ENCODE results near the gene ARHGAP26.

The ARHGAP26 gene

GRCh38 chr5:143230676-143230996 is 460.5 kb downstream of the ARHGAP26 start:
- no peak overlapping the region for H3K4me3 ChIP-seq (ENCODE audit: low read length)
- H3K4me1 ChIP-seq (ENCODE audit: insufficient read depth, low read length): no peaks in the 10 kb centered on the region
- no peak overlapping the region for H2AFZ ChIP-seq (ENCODE audit: low read depth, low read length)
- no peaks in the 10 kb centered on the region for H3K27me3 ChIP-seq (ENCODE audit: insufficient read depth, low read length)
- no peaks in the 10 kb centered on the region for H3K36me3 ChIP-seq (ENCODE audit: insufficient read depth, low read length)
- no peaks in the 10 kb centered on the region for H3K9me3 ChIP-seq (ENCODE audit: low read length)

GRCh38 chr5:143231416-143231815 is 461.2 kb downstream of the ARHGAP26 start:
- H2AFZ ChIP-seq (ENCODE audit: low read depth, low read length): no peak overlapping the region
- no peak overlapping the region for H3K4me3 ChIP-seq (ENCODE audit: low read length)
- no peaks in the 10 kb centered on the region for H3K9me3 ChIP-seq (ENCODE audit: low read length)
- H3K27me3 ChIP-seq (ENCODE audit: insufficient read depth, low read length): no peaks in the 10 kb centered on the region
- H3K4me1 ChIP-seq (ENCODE audit: insufficient read depth, low read length): no peaks in the 10 kb centered on the region
- H3K36me3 ChIP-seq (ENCODE audit: insufficient read depth, low read length): no peaks in the 10 kb centered on the region

GRCh38 chr5:143231973-143232812 is 462.0 kb downstream of the ARHGAP26 start:
- Histone ChIP-seq H3K36me3 (ENCODE audit: insufficient read depth, low read length) (no peaks in the 10 kb centered on the region), H3K9me3 (ENCODE audit: low read length) (no peaks in the 10 kb centered on the region), H3K4me3 (ENCODE audit: low read length) (no peak overlapping the region), H2AFZ (ENCODE audit: low read depth, low read length) (no peak overlapping the region), H3K27me3 (ENCODE audit: insufficient read depth, low read length) (no peaks in the 10 kb centered on the region), H3K4me1 (ENCODE audit: insufficient read depth, low read length) (no peaks in the 10 kb centered on the region)

- Histone ChIP-seq H3K4me3 (ENCODE audit: low read length) (no peak overlapping the region), H3K36me3 (ENCODE audit: insufficient read depth, low read length) (no peaks in the 10 kb centered on the region), H3K9me3 (ENCODE audit: low read length) (no peaks in the 10 kb centered on the region), H3K27me3 (ENCODE audit: insufficient read depth, low read length) (no peaks in the 10 kb centered on the region), H2AFZ (ENCODE audit: low read depth, low read length) (no peak overlapping the region), H3K4me1 (ENCODE audit: insufficient read depth, low read length) (no peaks in the 10 kb centered on the region)
These were observed 462.9 kb downstream of the ARHGAP26 start for GRCh38 chr5:143233031-143233430.

- Histone ChIP-seq H2AFZ (ENCODE audit: low read depth, low read length) (no peak overlapping the region), H3K36me3 (ENCODE audit: insufficient read depth, low read length) (no peaks in the 10 kb centered on the region), H3K9me3 (ENCODE audit: low read length) (no peaks in the 10 kb centered on the region), H3K4me3 (ENCODE audit: low read length) (no peak overlapping the region), H3K4me1 (ENCODE audit: insufficient read depth, low read length) (no peaks in the 10 kb centered on the region), H3K27me3 (ENCODE audit: insufficient read depth, low read length) (no peaks in the 10 kb centered on the region)
These were observed 464.1 kb downstream of the ARHGAP26 start for GRCh38 chr5:143234162-143234842.

GRCh38 chr5:143235423-143235822 is 465.2 kb downstream of the ARHGAP26 start:
- Histone ChIP-seq H2AFZ (ENCODE audit: low read depth, low read length) (no peak overlapping the region), H3K36me3 (ENCODE audit: insufficient read depth, low read length) (no peaks in the 10 kb centered on the region), H3K4me1 (ENCODE audit: insufficient read depth, low read length) (no peaks in the 10 kb centered on the region), H3K4me3 (ENCODE audit: low read length) (no peak overlapping the region), H3K9me3 (ENCODE audit: low read length) (no peaks in the 10 kb centered on the region), H3K27me3 (ENCODE audit: insufficient read depth, low read length) (no peaks in the 10 kb centered on the region)

GRCh38 chr5:143236682-143237081 is 466.5 kb downstream of the ARHGAP26 start:
- H3K4me1 ChIP-seq (ENCODE audit: insufficient read depth, low read length): no peaks in the 10 kb centered on the region
- no peaks in the 10 kb centered on the region for H3K9me3 ChIP-seq (ENCODE audit: low read length)
- H3K36me3 ChIP-seq (ENCODE audit: insufficient read depth, low read length): no peaks in the 10 kb centered on the region
- H3K4me3 ChIP-seq (ENCODE audit: low read length): no peak overlapping the region
- H3K27me3 ChIP-seq (ENCODE audit: insufficient read depth, low read length): no peaks in the 10 kb centered on the region
- H2AFZ ChIP-seq (ENCODE audit: low read depth, low read length): no peak overlapping the region

- H3K9me3 ChIP-seq (ENCODE audit: low read length): no peaks in the 10 kb centered on the region
- no peaks in the 10 kb centered on the region for H3K4me1 ChIP-seq (ENCODE audit: insufficient read depth, low read length)
- H2AFZ ChIP-seq (ENCODE audit: low read depth, low read length): no peak overlapping the region
- H3K36me3 ChIP-seq (ENCODE audit: insufficient read depth, low read length): no peaks in the 10 kb centered on the region
- H3K4me3 ChIP-seq (ENCODE audit: low read length): no peak overlapping the region
- H3K27me3 ChIP-seq (ENCODE audit: insufficient read depth, low read length): no peaks in the 10 kb centered on the region
These were observed 467.5 kb downstream of the ARHGAP26 start for GRCh38 chr5:143237664-143238063.

GRCh38 chr5:143238620-143239019 is 468.4 kb downstream of the ARHGAP26 start:
- H2AFZ ChIP-seq (ENCODE audit: low read depth, low read length): no peak overlapping the region
- H3K9me3 ChIP-seq (ENCODE audit: low read length): no peaks in the 10 kb centered on the region
- H3K4me3 ChIP-seq (ENCODE audit: low read length): no peak overlapping the region
- H3K4me1 ChIP-seq (ENCODE audit: insufficient read depth, low read length): no peaks in the 10 kb centered on the region
- no peaks in the 10 kb centered on the region for H3K27me3 ChIP-seq (ENCODE audit: insufficient read depth, low read length)
- no peaks in the 10 kb centered on the region for H3K36me3 ChIP-seq (ENCODE audit: insufficient read depth, low read length)

GRCh38 chr5:143239882-143240518 is 469.8 kb downstream of the ARHGAP26 start:
- Histone ChIP-seq H3K9me3 (ENCODE audit: low read length) (no peaks in the 10 kb centered on the region), H3K36me3 (ENCODE audit: insufficient read depth, low read length) (no peaks in the 10 kb centered on the region), H3K4me3 (ENCODE audit: low read length) (no peak overlapping the region), H2AFZ (ENCODE audit: low read depth, low read length) (no peak overlapping the region), H3K27me3 (ENCODE audit: insufficient read depth, low read length) (no peaks in the 10 kb centered on the region), H3K4me1 (ENCODE audit: insufficient read depth, low read length) (no peaks in the 10 kb centered on the region)

- no peaks in the 10 kb centered on the region for H3K36me3 ChIP-seq (ENCODE audit: insufficient read depth, low read length)
- H2AFZ ChIP-seq (ENCODE audit: low read depth, low read length): no peak overlapping the region
- no peaks in the 10 kb centered on the region for H3K9me3 ChIP-seq (ENCODE audit: low read length)
These were observed 471.7 kb downstream of the ARHGAP26 start for GRCh38 chr5:143241892-143242291.

GRCh38 chr5:143243103-143243502 is 472.9 kb downstream of the ARHGAP26 start:
- Histone ChIP-seq H3K27me3 (ENCODE audit: insufficient read depth, low read length) (no peaks in the 10 kb centered on the region), H3K9me3 (ENCODE audit: low read length) (no peaks in the 10 kb centered on the region), H3K4me3 (ENCODE audit: low read length) (no peak overlapping the region), H3K4me1 (ENCODE audit: insufficient read depth, low read length) (peaks cover 4% of the 10 kb centered on the region), H2AFZ (ENCODE audit: low read depth, low read length) (no peak overlapping the region), H3K36me3 (ENCODE audit: insufficient read depth, low read length) (no peaks in the 10 kb centered on the region)

More at GRCh38 chr5:143241892-143242291, 471.7 kb downstream of the ARHGAP26 start:
- Histone ChIP-seq H3K27me3 (ENCODE audit: insufficient read depth, low read length) (no peaks in the 10 kb centered on the region), H3K4me1 (ENCODE audit: insufficient read depth, low read length) (peaks cover 4% of the 10 kb centered on the region), H3K4me3 (ENCODE audit: low read length) (no peak overlapping the region)

GRCh38 chr5:143244000-143244736 is 474.0 kb downstream of the ARHGAP26 start:
- Histone ChIP-seq H3K27me3 (ENCODE audit: insufficient read depth, low read length) (no peaks in the 10 kb centered on the region), H2AFZ (ENCODE audit: low read depth, low read length) (no peak overlapping the region), H3K4me3 (ENCODE audit: low read length) (no peak overlapping the region), H3K36me3 (ENCODE audit: insufficient read depth, low read length) (no peaks in the 10 kb centered on the region), H3K9me3 (ENCODE audit: low read length) (no peaks in the 10 kb centered on the region), H3K4me1 (ENCODE audit: insufficient read depth, low read length) (peaks cover 5% of the 10 kb centered on the region)
